ENCODE results near the gene TMEM255B.

TMEM255B gene

GRCh38 chr13:113747291-113747833, 11.7 kb upstream of the TMEM255B start:
- TF ChIP-seq, protein P1, sequence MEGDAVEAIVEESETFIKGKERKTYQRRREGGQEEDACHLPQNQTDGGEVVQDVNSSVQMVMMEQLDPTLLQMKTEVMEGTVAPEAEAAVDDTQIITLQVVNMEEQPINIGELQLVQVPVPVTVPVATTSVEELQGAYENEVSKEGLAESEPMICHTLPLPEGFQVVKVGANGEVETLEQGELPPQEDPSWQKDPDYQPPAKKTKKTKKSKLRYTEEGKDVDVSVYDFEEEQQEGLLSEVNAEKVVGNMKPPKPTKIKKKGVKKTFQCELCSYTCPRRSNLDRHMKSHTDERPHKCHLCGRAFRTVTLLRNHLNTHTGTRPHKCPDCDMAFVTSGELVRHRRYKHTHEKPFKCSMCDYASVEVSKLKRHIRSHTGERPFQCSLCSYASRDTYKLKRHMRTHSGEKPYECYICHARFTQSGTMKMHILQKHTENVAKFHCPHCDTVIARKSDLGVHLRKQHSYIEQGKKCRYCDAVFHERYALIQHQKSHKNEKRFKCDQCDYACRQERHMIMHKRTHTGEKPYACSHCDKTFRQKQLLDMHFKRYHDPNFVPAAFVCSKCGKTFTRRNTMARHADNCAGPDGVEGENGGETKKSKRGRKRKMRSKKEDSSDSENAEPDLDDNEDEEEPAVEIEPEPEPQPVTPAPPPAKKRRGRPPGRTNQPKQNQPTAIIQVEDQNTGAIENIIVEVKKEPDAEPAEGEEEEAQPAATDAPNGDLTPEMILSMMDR (IDR thresholded peaks at IDR 0.05; ENCODE audit: insufficient read depth, low read depth, low read length, missing control alignments) = no peak
- no peak for DNase-seq (ENCODE audit: low read depth)

DNA sequence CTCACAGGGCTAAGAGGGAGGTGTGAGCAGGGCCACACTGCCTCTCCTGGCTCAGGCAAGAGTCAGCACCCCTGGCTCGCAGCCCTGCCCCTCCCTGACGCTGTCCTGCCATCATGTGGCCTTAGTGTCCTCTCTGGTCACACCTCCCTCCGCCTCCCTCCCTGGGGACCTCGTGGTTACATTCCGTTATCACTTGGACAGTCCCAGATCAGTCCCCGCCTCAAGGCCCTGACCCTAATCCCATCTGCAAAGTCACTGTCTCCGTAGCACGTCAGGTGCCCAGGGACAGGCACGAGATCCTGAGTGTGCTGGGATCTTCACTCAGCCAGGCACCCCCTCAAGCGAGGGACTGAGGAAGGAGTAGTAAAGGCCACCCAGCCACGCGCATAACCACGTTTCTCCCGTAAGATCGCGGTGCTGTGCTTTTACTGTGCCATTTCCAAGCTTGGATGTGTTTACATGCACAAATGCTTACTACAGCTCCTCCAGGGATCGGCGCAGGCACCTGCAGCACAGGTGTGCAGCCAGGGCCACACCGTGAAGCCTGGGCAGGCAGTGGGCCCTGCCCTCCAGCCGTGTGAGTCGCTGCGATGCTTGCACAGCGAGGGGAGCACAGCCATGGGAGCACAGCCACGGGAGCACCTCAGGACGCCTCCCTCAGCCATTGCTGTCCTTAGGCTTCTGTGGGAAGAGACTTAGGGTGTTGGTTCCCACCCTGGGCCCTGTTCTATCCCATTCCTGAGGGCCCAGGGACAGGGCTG, 10.7 kb upstream of the TMEM255B start:
- no peak for DNase-seq (ENCODE audit: low read depth)
- TF ChIP-seq, protein P1 (IDR thresholded peaks at IDR 0.05; ENCODE audit: insufficient read depth, low read depth, low read length, missing control alignments) = no peak
- H3K4me3 ChIP-seq (ENCODE audit: low read depth, low read length) = no peak overlapping the region

More at GRCh38 chr13:113747291-113747833, 11.7 kb upstream of the TMEM255B start:
- H3K4me3 ChIP-seq (ENCODE audit: low read depth, low read length) = no peak overlapping the region

DNA sequence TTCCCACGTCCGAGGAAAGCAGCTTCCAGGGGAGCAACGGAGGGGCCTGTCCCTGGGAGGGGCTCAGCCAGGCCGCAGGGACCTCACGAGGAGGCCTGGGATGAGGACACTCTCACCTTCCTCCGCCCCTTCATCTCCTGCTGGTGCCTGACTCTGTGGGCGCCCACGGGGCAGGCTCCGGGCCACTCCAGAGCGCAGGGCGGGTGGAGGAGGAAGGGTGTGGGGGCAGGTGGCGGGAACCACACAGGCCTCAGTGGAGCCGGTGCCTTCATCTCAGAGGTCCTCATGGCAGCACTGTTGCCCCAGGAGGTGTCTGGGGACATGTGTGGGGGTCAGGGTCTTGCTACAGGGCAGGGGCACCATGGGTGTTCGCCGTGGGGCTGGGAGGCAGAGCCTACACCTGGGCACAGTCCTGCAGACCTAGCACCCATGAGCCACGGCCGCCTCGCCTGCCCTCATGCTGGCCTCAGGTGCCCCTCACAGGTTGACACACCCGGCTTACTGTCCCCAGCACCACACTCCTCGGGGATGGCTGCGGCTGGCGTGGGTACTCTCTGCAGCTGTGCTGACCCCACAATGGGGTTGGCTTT, 10.1 kb upstream of the TMEM255B start:
- TF ChIP-seq, protein P1 (IDR thresholded peaks at IDR 0.05; ENCODE audit: insufficient read depth, low read depth, low read length, missing control alignments) = no peak
- H3K4me3 ChIP-seq (ENCODE audit: low read depth, low read length) = no peak overlapping the region
- DNase-seq (ENCODE audit: low read depth) = no peak

- TF ChIP-seq, protein P1 (IDR thresholded peaks at IDR 0.05; ENCODE audit: insufficient read depth, low read depth, low read length, missing control alignments) = no peak
- no peak overlapping the region for H3K4me3 ChIP-seq (ENCODE audit: low read depth, low read length)
- no peak for DNase-seq (ENCODE audit: low read depth)
Measured at GRCh38 chr13:113749507-113749906, 9.5 kb upstream of the TMEM255B start.

GRCh38 chr13:113749967-113750366, 9.1 kb upstream of the TMEM255B start:
- TF ChIP-seq, protein P1 (IDR thresholded peaks at IDR 0.05; ENCODE audit: insufficient read depth, low read depth, low read length, missing control alignments) = no peak
- no peak for DNase-seq (ENCODE audit: low read depth)
- no peak overlapping the region for H3K4me3 ChIP-seq (ENCODE audit: low read depth, low read length)

GRCh38 chr13:113750554-113751399, 8.2 kb upstream of the TMEM255B start:
- H3K4me3 ChIP-seq (ENCODE audit: low read depth, low read length) = no peak overlapping the region
- no peak for DNase-seq (ENCODE audit: low read depth)
- TF ChIP-seq, protein P1 (IDR thresholded peaks at IDR 0.05; ENCODE audit: insufficient read depth, low read depth, low read length, missing control alignments) = no peak

All from GM12865 (cell line).